DMS153 (cell line): ENCODE data around the gene ATG10.
A peak's percentile ranks its signal among the peaks of the same experiment; 100 is the strongest.
"Not testable (repeated sequence)": the region's sequence is repeated elsewhere in the genome, so short reads cannot be mapped to it uniquely, and the experiment has no call there.

Source experiments
- DNase-seq: peaks from one replicate; lab custom pipeline; 2025; lab: John Stamatoyannopoulos, UW

The ATG10 gene

GRCh38 chr5:82129723-82130285, 158.0 kb downstream of the ATG10 start:
- no peak for DNase-seq

DNA sequence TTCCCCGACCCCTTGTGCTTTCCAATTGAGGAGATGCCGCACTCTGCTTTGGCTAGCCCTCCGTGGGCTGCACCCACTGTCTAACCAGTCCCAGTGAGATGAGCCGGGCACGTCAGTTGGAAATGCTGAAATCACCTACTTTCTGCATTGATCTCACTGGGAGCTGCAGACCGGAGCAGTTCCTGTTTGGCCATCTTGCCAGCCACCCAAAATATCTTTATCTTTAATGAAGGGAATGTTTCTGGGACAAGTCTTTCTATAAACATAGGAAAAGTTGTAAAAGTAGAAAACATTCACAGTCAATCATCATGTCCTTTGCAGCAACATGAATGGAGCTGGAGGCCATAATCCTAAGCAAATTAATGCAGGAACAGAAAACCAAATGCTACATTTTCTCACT, 158.8 kb downstream of the ATG10 start:
- no peak for DNase-seq

GRCh38 chr5:82137205-82137604, 165.4 kb downstream of the ATG10 start:
- DNase-seq: no peak

GRCh38 chr5:82139837-82140236, 168.0 kb downstream of the ATG10 start:
- not testable (repeated sequence) for DNase-seq

GRCh38 chr5:82142217-82142841, 170.5 kb downstream of the ATG10 start:
- no peak for DNase-seq

- DNase-seq: no peak
Observed at GRCh38 chr5:82142928-82143577, 171.2 kb downstream of the ATG10 start.

DNA sequence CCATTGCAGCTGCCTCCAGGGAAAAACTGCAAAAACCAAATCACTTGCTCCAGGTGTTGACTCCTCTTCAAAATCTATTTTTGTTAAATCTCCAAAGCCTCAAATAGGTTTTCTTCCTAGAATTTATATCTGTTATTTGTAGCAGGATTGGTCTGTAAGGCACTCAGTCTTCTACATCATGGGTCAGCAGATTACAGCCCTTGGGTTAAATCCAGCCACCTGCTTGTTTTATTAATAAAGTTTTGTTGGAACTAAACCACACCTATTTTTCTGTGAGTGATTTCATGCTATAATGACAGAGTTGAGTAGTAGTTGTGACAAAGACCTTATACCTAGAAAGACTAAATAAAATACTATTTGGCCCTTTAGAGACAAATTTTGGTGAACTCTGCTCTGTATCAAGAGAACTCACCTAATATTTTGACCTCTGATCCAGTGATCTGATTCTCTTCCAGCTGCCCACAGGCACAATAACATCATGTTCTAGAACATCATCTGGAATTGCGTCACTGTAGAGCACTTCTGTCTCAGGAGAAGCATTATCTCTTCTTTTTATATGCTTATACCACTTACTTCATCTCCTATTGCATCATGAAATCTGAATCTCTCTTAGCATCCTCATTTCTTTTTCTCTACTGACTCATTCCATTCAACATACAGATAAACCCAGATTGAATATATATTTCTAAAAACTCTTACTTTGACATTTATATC, 176.2 kb downstream of the ATG10 start:
- no peak for DNase-seq

DNA sequence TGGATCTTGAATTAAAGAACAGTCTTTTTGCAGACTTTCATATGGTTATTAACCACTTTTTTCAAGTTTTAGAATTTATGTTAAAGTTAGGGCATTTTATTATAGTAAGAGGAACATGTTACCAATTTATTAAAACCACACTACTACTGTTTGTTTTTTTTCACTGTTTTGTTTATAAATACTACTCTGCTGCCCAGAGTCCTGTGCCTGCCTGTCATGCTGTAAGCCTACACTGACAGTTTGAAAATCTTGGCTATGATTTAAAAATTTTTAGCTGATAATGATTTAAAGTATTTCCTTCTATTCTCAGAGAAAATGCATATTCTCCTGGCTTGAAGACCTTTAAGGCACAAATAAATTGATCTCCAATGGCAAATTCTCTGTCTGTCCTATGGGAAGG, 177.6 kb downstream of the ATG10 start:
- no peak for DNase-seq

DNA sequence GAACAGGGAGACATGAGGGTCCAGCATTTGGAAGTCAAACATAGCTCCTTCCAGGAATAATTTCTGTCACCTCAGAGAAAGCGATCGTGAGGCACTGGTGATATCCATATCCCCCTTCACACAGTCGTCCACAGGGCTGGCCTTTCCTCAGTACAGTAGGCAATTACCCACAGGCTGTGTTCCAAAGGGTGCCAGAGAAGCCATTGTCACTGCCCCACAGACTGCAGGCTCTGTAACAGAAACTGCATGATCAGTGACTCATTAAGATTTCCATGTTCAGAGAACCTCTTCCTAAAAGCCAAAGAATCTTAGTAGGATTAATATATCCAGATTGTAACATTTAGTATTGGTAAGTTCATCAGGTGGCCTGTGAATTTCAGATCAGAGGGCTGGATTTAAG, 178.7 kb downstream of the ATG10 start:
- no peak for DNase-seq

DNA sequence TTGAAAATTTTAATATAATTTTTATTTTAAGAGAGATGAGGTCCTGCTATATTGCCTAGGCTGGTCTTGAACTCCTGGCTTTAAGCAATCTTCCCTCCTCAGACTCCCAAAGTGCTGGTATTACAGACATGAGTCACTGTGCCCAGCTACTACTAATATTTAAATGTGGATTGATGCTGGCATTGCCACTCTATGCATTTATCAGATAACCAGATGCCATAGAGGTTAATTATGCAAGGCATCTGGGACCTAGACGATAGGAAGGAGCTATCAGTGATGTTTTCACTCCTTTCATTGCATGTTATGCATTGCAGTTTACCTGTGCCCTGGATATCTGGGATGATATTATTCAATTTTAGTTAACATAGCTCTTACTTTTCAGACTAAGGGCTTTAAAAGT, 179.4 kb downstream of the ATG10 start:
- no peak for DNase-seq

GRCh38 chr5:82151662-82152061, 179.8 kb downstream of the ATG10 start:
- DNase-seq: peak; percentile 2

- no peak for DNase-seq
Observed at GRCh38 chr5:82152978-82153481, 181.2 kb downstream of the ATG10 start.

GRCh38 chr5:82154776-82155175, 183.0 kb downstream of the ATG10 start:
- no peak for DNase-seq

DNA sequence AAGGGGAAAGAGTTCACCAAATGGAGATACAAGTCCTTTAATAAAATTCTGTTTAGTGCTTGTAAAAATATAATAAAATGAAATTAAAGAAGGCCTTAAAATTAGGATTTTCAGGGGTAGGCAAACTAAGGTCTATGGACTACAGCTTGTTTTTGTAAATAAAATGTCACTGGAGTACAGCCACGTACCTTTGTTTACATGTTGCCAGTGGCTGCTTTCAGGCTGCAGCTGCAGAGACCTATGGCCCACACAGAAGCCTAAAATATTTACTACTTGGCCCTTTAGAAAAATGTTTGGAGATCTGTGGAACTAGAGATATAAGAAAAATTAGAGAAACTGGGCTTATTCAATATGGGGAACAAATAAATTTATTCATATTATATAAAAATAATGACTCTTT, 183.5 kb downstream of the ATG10 start:
- no peak for DNase-seq

GRCh38 chr5:82156874-82157273, 185.1 kb downstream of the ATG10 start:
- no peak for DNase-seq

DNA sequence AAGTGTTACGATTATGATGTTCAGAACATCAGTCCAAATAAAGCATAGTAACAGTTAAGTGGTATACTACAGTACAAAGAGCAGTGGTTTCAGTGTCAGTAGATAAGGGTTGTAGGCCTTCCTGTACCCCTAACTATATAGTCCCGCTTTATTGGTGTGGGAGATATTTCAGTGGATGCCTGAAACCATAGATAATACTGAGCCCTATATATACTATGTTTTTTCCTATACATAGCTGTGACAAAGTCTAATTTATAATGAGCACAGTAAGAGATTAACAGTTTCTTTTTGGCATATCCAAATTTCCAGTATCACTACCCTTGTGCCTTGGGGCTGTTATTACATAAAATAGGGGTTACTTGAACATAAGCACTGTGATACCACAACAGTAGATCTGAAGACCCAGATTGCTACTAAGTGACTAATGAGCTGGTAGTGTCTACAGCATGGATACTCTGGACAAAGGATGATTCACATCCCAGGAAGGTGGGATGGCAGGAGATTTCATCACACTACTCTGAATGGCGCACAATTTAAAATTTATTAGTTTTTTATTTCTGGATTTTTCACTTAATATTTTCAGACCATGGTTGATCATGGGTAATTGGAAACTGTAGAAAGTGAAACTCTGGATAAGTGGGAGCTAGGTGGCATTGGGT, 187.1 kb downstream of the ATG10 start:
- no peak for DNase-seq

DNA sequence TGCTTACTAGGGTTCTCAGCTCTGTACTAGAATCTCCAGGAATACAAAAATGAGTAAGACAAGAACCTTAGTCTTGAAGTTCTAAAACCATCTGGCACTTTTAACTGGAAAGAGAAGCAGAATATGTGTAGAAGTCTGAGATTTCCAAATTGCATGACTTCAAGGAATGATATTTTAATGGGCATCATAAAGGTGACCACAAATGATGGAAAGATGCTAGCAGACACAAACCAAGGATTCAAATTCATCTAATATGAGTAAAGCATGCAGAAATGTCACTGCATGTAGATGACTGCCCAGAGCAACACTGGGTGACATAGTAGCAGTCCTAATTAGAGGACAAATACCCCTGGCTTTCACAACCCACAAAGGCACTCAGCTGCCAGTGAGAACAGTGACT, 189.1 kb downstream of the ATG10 start:
- no peak for DNase-seq

- DNase-seq: no peak
Observed at GRCh38 chr5:82162573-82162972, 190.8 kb downstream of the ATG10 start.

GRCh38 chr5:82163452-82164175, 191.8 kb downstream of the ATG10 start:
- DNase-seq: no peak

GRCh38 chr5:82164176-82164976, 192.6 kb downstream of the ATG10 start:
- no peak for DNase-seq
